ENCODE results near the gene ZBTB24. TPM values are rescaled to one million over a fixed set of nuclear protein-coding genes. Genes with fewer than 3 reads are reported as not detected.

ZBTB24 gene
- total and polyA plus RNA-seq, 2 experiments from 2014 or later = 3.3 to 7.6 TPM

GRCh38 chr6:109474995-109475394 lies 8.0 kb downstream of the ZBTB24 start:
- TF ChIP-seq EZH2 (IDR thresholded peaks at IDR 0.05; ENCODE audit: insufficient read depth, poor library complexity, severe bottlenecking) (no peak), EZH2phosphoT487 (IDR thresholded peaks at IDR 0.05; ENCODE audit: insufficient read depth, low read depth) (no peak)
- Histone ChIP-seq H4K20me1 (ENCODE audit: insufficient read depth) (no peaks in the 10 kb centered on the region), H3K79me2 (ENCODE audit: insufficient read depth) (peaks cover 41% of the 10 kb centered on the region), H3K9me2 (ENCODE audit: insufficient read depth) (no peaks in the 10 kb centered on the region), H3K9me3 (ENCODE audit: low read depth) (no peaks in the 10 kb centered on the region), H3K36me3 (ENCODE audit: low read depth) (peaks cover 37% of the 10 kb centered on the region; the same call in 1 of the 2 replicates), H3K27me3 (replicated peaks; ENCODE audit: insufficient read depth) (no peaks in the 10 kb centered on the region), H3K4me2 (ENCODE audit: unreplicated experiment) (no peak overlapping the region), H3K27ac (no peak overlapping the region), H3F3A (ENCODE audit: insufficient read depth) (no peaks in the 10 kb centered on the region), H3K9ac (no peak overlapping the region), H3K4me1 (ENCODE audit: insufficient read depth) (peaks cover 22% of the 10 kb centered on the region), H2AFZ (no peak overlapping the region), H3K4me3 (no peak overlapping the region)
- in situ Hi-C loops (cut with MboI) = no loop called here
- WGBS, 2 experiments (ENCODE audit: low coverage in 1 of 2, low lambda C conversion rate in 2 of 2, missing lambda C conversion rate in 2 of 2) = 85 to 89% methylated on average over 4 of the region's 4 CpGs
- no peak for DNase-seq

- H2AFZ ChIP-seq = no peak overlapping the region
- H3K27me3 ChIP-seq (replicated peaks; ENCODE audit: insufficient read depth) = no peaks in the 10 kb centered on the region
- no peaks in the 10 kb centered on the region for H3K9me3 ChIP-seq (ENCODE audit: low read depth)
- no peaks in the 10 kb centered on the region for H3F3A ChIP-seq (ENCODE audit: insufficient read depth)
- H3K79me2 ChIP-seq (ENCODE audit: insufficient read depth) = peaks cover 23% of the 10 kb centered on the region
- H3K27ac ChIP-seq = no peak overlapping the region
- H3K4me2 ChIP-seq (ENCODE audit: unreplicated experiment) = no peak overlapping the region
- H3K9ac ChIP-seq = no peak overlapping the region
- H4K20me1 ChIP-seq (ENCODE audit: insufficient read depth) = no peaks in the 10 kb centered on the region
- H3K36me3 ChIP-seq (ENCODE audit: low read depth) = peaks cover 37% of the 10 kb centered on the region; the same call in 1 of the 2 replicates
- H3K4me1 ChIP-seq (ENCODE audit: insufficient read depth) = peaks cover 7% of the 10 kb centered on the region
- H3K9me2 ChIP-seq (ENCODE audit: insufficient read depth) = no peaks in the 10 kb centered on the region
- no peak for TF ChIP-seq EZH2 (IDR thresholded peaks at IDR 0.05; ENCODE audit: insufficient read depth, poor library complexity, severe bottlenecking)
- TF ChIP-seq EZH2phosphoT487 (IDR thresholded peaks at IDR 0.05; ENCODE audit: insufficient read depth, low read depth) = no peak
- H3K4me3 ChIP-seq = no peak overlapping the region
- no peak for DNase-seq
- in situ Hi-C loops (cut with MboI) = no loop called here
- 95 to 100% methylated on average over 3 of the region's 3 CpGs for WGBS, 2 experiments (ENCODE audit: low coverage in 1 of 2, low lambda C conversion rate in 2 of 2, missing lambda C conversion rate in 2 of 2)
Observed at GRCh38 chr6:109473120-109473519, 9.9 kb downstream of the ZBTB24 start.

GRCh38 chr6:109472132-109472995 lies 10.7 kb downstream of the ZBTB24 start:
- in situ Hi-C loops (cut with MboI) = no loop called here
- H3K36me3 ChIP-seq (ENCODE audit: low read depth) = peaks cover 37% of the 10 kb centered on the region; the same call in 1 of the 2 replicates
- TF ChIP-seq EZH2 (IDR thresholded peaks at IDR 0.05; ENCODE audit: insufficient read depth, poor library complexity, severe bottlenecking) = no peak
- no peak for TF ChIP-seq EZH2phosphoT487 (IDR thresholded peaks at IDR 0.05; ENCODE audit: insufficient read depth, low read depth)

GRCh38 chr6:109471105-109471810 lies 11.8 kb downstream of the ZBTB24 start:
- Histone ChIP-seq H3K9ac (no peak overlapping the region), H2AFZ (no peak overlapping the region), H3K79me2 (ENCODE audit: insufficient read depth) (peaks cover 5% of the 10 kb centered on the region), H3K4me2 (ENCODE audit: unreplicated experiment) (no peak overlapping the region), H3K4me3 (no peak overlapping the region), H3K27me3 (replicated peaks; ENCODE audit: insufficient read depth) (no peaks in the 10 kb centered on the region), H4K20me1 (ENCODE audit: insufficient read depth) (no peaks in the 10 kb centered on the region), H3K36me3 (ENCODE audit: low read depth) (peaks cover 41% of the 10 kb centered on the region), H3K4me1 (ENCODE audit: insufficient read depth) (no peaks in the 10 kb centered on the region), H3F3A (ENCODE audit: insufficient read depth) (no peaks in the 10 kb centered on the region), H3K9me3 (ENCODE audit: low read depth) (no peaks in the 10 kb centered on the region), H3K27ac (no peak overlapping the region), H3K9me2 (ENCODE audit: insufficient read depth) (no peaks in the 10 kb centered on the region)
- 91 to 94% methylated on average over 5 of the region's 5 CpGs for WGBS, 2 experiments (ENCODE audit: low coverage in 1 of 2, low lambda C conversion rate in 2 of 2, missing lambda C conversion rate in 2 of 2)
- in situ Hi-C loops (cut with MboI) = no loop called here
- no peak for TF ChIP-seq EZH2phosphoT487 (IDR thresholded peaks at IDR 0.05; ENCODE audit: insufficient read depth, low read depth)
- no peak for TF ChIP-seq EZH2 (IDR thresholded peaks at IDR 0.05; ENCODE audit: insufficient read depth, poor library complexity, severe bottlenecking)
- DNase-seq = no peak

More at GRCh38 chr6:109472132-109472995, 10.7 kb downstream of the ZBTB24 start:
- Histone ChIP-seq H3F3A (ENCODE audit: insufficient read depth) (no peaks in the 10 kb centered on the region), H3K27ac (no peak overlapping the region), H3K9ac (no peak overlapping the region), H2AFZ (no peak overlapping the region), H3K9me2 (ENCODE audit: insufficient read depth) (no peaks in the 10 kb centered on the region), H4K20me1 (ENCODE audit: insufficient read depth) (no peaks in the 10 kb centered on the region), H3K9me3 (ENCODE audit: low read depth) (no peaks in the 10 kb centered on the region), H3K27me3 (replicated peaks; ENCODE audit: insufficient read depth) (no peaks in the 10 kb centered on the region), H3K4me3 (no peak overlapping the region), H3K4me1 (ENCODE audit: insufficient read depth) (no peaks in the 10 kb centered on the region), H3K4me2 (ENCODE audit: unreplicated experiment) (no peak overlapping the region), H3K79me2 (ENCODE audit: insufficient read depth) (peaks cover 16% of the 10 kb centered on the region)
- WGBS, 2 experiments (ENCODE audit: low coverage in 1 of 2, low lambda C conversion rate in 2 of 2, missing lambda C conversion rate in 2 of 2) = 96 to 99% methylated on average over 9 of the region's 9 CpGs
- DNase-seq = no peak
